Activated CD8-positive, alpha-beta memory T cell treated with anti-CD3 and anti-CD28 coated beads for 36 hours (primary cell): ENCODE measurements around the gene WWTR1. TPM values are rescaled to one million over a fixed set of nuclear protein-coding genes. Genes with fewer than 3 reads are reported as not detected.

Source experiments
- CTCF ChIA-PET: fragments of 350-600 bp; sonication (Branson Sonifier 250); formaldehyde crosslinking; loops from one replicate; lab custom pipeline; 2021; ENCODE audit warnings: antibody characterized with exemption; lab: Charles Lee
- POLR2A ChIA-PET: fragments of 350-600 bp; sonication (Branson Sonifier 250); formaldehyde crosslinking; loops from one replicate; lab custom pipeline; 2021; ENCODE audit warnings: antibody characterized with exemption; lab: Charles Lee
- total RNA-seq, 2 experiments: library from RNA; stranded (reverse); gene quantifications; one replicate each; pipeline ENCODE4 v1.2.3, GENCODE V29; 2021

WWTR1 gene
- total RNA-seq, 2 experiments from 2014 or later: 1.2 to 1.7 TPM

DNA sequence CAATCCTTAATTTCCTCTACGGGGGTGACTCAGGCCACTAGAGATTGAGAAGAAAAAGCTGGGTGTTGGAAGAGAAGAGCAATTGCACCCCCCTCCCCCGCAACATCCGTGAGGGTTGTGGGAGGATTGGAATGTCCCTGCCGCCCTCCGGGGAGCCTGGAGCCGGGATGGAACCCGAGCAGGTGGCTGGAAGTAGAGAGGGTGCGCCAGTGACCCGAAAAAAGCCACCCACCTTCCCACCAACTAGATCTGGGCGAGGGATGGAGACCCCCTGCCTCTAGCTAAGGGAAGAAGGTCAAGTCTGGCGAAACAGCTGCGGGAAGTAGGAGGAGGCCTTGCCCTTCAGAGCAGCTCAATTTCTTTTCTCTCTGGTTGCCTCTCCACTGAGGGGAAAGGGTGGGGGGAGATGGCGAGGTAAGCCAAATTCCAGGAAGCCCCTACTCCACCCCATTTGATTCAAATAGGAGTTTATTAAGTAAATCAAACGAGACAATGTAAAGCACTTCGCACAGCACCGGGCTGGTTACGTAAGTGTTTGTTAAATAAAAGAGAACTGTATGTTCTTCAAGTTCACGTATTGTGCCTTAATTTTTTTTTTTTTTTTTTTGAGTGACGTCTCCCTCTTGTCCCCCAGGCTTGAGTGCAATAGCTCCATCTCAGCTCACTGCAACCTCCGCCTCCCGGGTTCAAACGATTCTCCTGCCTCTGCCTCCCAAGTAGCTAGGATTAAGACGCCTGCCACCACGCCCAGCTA is 1.1 kb upstream of the WWTR1 start:
- POLR2A ChIA-PET: interaction anchor here (0.5 to 1.8 kb wide), 3 partner anchors 9 to 78 kb away, joined by 3 to 5 read pairs (median 3); no protein-coding TSS in a partner anchor
- CTCF ChIA-PET: interaction anchor here (0.6 to 1.9 kb wide), 4 partner anchors 44 to 113 kb away, joined by 3 to 7 read pairs (median 4); no protein-coding TSS in a partner anchor

DNA sequence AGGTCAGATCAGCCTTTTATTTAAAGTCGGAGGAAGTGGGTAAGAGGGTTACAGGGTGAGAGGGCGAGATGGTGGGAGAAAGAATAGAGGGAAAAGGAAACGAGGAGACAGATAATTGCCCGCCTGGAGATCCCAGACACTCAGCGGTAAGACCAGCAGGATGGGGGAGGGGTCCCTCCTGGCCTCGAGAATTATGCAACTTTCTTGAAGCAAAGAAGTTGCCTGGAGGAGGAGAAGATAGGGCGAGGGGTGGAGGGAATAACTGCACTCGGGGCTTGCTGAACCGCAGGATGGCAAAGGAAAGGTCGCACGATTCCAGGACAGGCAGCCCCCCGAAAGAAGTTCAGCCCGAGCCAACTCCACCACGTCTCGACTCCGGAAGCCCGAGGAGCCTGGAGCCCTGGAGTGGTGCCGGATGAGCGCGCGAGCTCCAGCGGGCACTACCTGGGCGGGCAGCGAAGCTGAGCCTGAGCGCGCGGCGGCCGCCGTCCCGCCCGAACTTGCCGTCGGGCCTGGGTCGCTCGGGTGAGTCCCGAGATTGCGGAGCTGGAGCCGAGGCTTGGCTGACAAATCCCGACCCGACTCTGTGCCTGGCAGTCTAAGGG is 402 bp downstream of the WWTR1 start:
- CTCF ChIA-PET: interaction anchor here (1.1 to 1.9 kb wide), 4 partner anchors 46 to 88 kb away, joined by 3 to 7 read pairs (median 4); no protein-coding TSS in a partner anchor
- POLR2A ChIA-PET: interaction anchor here (1.8 kb wide), 1 partner anchor 46 kb away, joined by 5 read pairs; no protein-coding TSS in a partner anchor

DNA sequence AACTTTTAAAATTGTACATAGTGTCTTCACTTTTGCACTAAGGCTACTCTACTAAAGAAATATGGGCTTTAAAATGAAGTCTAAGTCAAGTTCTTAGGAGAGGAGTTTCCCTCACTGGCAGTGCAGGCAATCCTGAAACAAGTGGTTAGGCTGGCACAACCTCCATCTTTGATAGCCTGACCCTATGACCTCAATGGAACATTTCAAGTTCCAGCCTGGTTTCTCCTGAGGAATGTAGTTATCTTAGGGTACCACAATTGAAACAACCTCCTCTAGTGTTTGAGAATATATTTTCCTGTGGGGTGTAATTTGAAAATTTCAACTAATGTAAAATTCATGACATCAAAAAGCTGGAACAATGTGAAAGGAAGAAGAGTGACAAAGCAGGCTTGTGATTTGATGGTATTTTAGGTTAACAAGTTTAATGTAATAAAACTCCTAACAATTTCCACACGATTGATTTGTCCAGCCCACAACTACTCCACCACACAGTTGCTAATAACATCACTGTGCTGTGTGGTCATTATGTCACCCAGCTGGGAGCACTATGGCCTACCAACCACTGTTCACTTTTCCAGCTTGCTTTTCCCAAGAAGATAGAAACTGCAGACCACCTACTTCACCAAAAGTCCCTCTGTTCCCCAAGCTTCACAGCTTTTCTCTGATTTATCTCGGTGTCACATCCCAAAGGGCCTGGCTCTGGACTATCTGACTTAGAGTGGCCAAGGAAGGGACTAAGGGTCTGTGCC is 1.8 kb downstream of the WWTR1 start:
- POLR2A ChIA-PET: no interaction called here
- CTCF ChIA-PET: no interaction called here

DNA sequence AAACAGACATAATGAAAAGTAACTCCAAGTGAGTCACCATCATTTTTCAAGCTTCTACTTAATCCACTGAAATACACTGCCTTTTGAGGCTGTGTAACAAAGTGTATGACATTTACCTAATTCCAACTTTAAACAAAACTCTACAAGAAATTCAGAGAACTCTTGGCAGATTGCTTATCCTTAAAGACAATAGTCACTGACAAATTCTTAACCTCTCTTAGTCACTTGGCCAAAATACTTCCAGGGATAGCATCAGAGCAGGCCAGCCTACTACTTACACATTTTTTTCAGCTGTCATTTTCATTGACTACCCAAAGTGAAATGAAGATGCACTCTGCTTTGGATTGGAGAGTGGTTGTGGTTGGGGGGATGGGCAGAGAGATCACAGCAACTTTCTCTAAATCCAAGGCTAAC is 3.6 kb downstream of the WWTR1 start:
- ChIA-PET POLR2A (no interaction called here), CTCF (no interaction called here)

DNA sequence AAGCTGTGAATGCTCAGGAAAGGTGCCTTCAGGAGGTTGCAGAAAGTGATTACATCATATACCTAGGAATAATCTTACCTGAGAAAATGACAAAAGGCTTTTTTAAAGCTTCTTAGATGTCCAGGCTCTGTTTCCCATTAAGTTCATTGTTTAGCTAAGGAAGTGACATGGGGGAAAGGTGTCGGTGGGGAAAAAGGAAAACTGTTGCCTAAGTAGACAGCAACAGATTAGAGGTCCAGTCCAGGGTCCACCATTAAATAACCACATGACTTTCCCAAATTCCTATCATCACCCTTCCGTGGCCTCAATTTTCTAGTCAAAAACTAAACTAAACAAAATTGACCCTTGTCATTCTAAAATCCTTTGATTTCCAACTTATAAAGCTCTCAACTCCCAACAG is 4.3 kb downstream of the WWTR1 start:
- ChIA-PET CTCF (no interaction called here), POLR2A (no interaction called here)

DNA sequence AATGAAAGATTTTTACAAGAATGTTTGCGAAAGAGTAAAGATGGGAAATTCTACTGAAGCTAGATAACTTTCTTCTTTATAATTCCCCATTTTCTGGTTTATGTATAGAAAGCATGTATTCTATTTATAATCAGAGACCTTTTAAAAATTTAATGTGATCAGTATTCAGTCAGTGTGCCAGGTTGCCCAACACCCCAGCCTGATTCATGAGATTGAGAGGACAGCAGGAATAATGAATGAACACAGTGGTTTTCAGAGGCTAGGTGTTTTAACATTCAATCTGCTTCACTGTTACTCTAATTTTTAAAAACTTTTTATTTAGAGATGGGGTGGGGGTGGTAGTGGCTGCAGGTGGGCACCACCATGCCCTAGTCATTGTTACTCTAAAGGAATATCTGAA is 4.7 kb downstream of the WWTR1 start:
- POLR2A ChIA-PET: no interaction called here

DNA sequence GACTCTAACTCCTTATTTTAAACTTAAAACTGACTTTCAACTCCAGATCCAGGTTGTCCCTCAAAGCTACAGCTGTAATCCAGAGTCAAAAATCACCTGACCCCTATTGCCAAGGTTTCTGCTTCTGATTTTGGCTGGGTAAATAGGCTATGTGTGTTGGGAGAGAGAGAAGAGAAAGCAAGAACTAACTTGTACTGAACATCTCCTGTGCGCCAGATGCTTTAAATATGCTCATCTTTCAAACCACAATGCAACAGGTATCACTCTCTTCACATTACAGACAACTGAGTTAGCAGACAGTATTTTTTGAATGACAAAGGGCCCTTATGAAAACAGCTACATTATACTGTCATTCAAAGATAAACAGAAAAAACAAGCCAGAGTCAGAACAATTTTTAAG is 7.0 kb downstream of the WWTR1 start:
- POLR2A ChIA-PET: no interaction called here
- CTCF ChIA-PET: no interaction called here

More for the DNA sequence above, 4.7 kb downstream of the WWTR1 start:
- CTCF ChIA-PET: interaction anchor here (0.6 kb wide), 1 partner anchor 94 kb away, joined by 4 read pairs; no protein-coding TSS in a partner anchor

GRCh38 chr3:149648525-149648924 is 9.3 kb downstream of the WWTR1 start:
- CTCF ChIA-PET: no interaction called here
- POLR2A ChIA-PET: no interaction called here

GRCh38 chr3:149647812-149648211 is 10.0 kb downstream of the WWTR1 start:
- CTCF ChIA-PET: interaction anchor here (0.6 kb wide), 1 partner anchor 42 kb away, joined by 4 read pairs; no protein-coding TSS in a partner anchor
- POLR2A ChIA-PET: no interaction called here

DNA sequence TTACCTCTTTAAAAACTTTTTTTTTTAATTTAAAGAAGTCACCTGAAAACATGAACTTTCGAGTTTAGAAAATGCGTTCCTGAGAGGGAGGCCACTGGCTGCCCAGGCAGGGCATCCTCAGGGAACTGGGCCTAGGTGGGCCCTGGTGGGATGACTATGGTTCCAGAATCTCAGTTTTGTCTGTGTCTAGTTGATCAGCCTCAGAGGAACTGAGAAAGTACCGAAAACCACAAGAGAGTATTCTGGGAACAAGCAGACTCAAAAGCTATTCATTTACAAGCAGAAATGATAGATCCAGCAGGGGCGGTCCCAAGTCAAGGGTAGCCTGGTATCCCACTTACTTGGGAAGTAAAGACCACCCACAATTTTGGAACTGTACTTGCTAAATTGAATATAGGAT is 10.5 kb downstream of the WWTR1 start:
- ChIA-PET CTCF (interaction anchor here (0.5 to 0.6 kb wide), 2 partner anchors 14 to 41 kb away, joined by 3 to 4 read pairs; no protein-coding TSS in a partner anchor), POLR2A (no interaction called here)

DNA sequence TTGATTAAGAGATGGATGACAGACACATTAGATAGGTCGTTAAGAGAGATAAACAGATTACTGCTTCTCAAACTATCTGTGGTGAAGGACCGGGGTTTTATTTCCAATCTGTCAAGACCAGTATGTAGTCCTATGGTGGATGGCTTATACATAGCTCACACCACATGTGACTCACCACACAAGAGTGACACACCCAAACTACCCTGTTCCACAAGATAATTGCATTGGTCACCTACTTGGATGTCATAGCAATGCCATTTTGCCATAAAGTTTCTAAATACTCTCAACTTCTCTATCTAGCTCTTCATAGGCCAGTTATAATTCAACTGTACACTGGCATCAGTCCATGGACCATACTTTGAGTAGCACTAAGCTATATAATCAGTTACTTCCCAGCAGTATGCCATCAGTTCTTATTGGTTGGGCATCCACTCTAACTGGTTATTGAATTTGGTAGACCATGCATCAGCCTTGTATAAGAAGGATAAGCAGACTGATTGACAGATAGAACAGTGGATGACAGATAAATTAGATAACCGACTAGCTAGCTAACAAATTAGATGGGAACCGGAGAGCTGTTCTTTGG is 11.6 kb downstream of the WWTR1 start:
- CTCF ChIA-PET: no interaction called here
- POLR2A ChIA-PET: no interaction called here

- ChIA-PET CTCF (no interaction called here), POLR2A (no interaction called here)
These were observed 13.9 kb downstream of the WWTR1 start for GRCh38 chr3:149643963-149644362.

DNA sequence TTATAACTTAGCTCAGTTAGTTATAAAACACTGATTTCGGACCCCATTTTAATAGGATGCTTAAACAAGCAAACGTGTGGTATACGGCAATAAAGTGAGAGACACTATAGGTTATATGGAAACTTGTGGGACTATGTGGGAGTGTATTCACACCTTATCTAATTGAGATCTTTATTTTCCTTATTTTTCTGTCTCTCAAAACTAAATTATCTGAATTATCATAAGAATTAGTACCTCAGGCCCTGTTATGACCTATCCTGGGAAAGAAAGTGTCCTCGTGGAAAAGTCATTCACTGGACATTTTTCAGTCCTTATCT is 14.4 kb downstream of the WWTR1 start:
- ChIA-PET CTCF (no interaction called here), POLR2A (no interaction called here)

- POLR2A ChIA-PET: no interaction called here
- CTCF ChIA-PET: no interaction called here
These were observed 16.7 kb downstream of the WWTR1 start for GRCh38 chr3:149640976-149641728.

DNA sequence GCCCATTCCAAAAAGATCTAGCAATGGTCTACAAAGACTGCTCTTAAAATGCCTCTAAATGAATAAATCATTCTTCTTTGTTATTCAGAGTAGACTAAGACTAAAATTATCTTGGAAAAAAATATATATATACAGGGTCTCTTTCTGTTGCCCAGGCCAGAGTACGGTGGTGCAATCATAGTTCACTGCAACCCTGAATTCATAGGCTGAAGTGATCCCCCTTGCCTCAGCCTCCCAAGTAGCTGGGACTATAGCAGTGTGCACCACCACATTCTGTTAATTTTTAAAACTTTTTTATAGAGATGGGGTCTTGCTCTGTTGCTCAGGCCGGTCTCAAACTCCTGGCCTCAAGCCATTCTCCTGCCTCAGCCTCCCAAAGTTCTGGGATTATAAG is 18.7 kb downstream of the WWTR1 start:
- ChIA-PET CTCF (no interaction called here), POLR2A (no interaction called here)

DNA sequence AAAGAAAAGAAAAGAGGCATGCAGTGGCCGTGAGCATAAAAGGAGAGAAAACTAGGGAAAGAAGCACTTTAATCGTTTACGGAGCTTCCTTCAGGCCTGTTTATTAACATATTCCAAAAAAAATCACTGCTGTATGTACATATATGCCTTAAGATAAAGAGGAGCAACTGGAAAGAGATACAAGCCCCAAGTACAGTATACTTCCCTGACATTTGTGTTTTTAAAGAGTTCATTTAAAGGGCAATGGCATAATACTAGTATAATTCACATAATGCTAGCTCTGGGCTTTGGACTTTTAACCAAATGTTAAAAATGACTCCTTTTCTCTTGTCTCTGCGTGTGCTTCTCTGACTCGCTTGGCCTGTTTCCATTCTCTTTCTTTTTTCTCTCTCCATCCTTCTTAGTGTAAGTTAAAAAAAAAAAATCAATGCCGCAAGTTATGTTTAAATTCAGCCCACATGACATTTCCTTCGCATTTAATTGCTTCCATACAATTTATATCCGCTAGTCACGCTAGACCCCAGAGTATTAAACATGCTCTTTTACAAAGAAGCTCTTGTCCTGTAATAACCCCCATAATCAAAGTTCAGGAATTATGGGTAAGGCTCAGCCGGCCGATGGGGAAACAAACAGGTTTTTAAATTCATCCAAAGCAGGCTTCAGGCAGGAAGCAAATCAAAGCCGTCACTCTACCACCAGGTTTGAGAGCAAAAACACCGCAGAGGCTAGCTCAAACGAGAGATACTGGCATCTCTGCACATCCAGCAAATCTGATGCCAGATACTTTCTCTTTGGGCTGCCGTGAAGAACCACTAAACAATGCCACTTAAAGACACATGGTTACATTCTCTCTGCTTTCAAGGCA is 19.4 kb downstream of the WWTR1 start:
- POLR2A ChIA-PET: no interaction called here
- CTCF ChIA-PET: no interaction called here

- POLR2A ChIA-PET: no interaction called here
- CTCF ChIA-PET: no interaction called here
These were observed 22.4 kb downstream of the WWTR1 start for GRCh38 chr3:149635396-149635795.

DNA sequence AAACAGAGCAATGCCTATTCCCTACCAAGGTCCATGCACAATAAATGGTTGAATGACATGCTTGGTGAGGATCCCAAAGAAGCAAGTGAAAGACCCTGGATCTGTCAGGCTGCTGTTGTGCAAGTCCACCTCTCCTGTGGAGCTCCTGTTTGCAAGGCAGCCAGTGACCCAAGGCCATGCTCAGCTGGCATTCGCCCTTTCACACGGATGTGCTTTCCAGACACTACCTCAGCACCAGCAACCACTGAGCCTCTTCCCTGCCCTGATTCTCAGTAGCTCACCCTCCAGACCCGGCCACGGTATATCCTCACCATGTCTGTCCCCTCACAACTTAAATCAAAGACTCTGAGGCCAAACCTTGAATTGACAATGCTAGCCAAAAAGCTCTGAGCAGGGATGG is 23.3 kb downstream of the WWTR1 start:
- POLR2A ChIA-PET: no interaction called here
- CTCF ChIA-PET: no interaction called here
